SK-N-MC (cell line): ENCODE data around the gene TICAM1.

Experiments
- EZH2 ChIP-seq: fragments of 200-600 bp; sonication (generic); IDR thresholded peaks from one replicate; pipeline ENCODE4 v1.6.1; 2017; ENCODE audit warnings: antibody characterized with exemption
- POLR2AphosphoS5 ChIP-seq: IDR thresholded peaks from 2 replicates; pipeline ENCODE4 v1.6.1; 2012; ENCODE audit warnings: mild to moderate bottlenecking, low read depth, low read length, borderline replicate concordance

DNA sequence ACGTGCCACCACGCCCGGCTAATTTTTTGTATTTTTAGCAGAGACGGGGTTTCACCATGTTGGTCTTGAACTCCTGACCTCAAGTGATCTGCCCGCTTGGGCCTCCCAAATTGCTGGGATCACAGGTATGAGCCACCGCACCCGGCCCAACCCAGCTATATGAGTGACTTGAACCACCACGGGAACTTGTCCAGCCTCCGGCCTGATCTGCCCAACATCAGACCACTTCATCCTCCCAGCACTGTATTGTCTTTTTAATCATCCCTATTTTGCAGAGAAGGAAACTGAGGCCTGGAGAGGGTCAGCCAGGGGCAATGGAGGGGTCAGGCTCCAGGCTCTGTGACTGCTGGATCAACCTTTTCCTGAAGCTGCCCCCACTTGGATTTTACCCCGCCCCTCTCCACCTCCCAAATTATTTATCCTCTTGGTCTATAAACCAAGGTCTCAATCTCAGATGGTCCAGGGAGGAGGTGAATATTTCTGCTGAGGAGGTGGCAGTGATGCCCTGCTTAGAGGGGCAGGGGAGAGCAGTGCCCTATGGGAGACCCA lies 36.8 kb upstream of the TICAM1 start:
- no peak for TF ChIP-seq POLR2AphosphoS5
- no peak for TF ChIP-seq EZH2
